ENCODE results near the gene SLFNL1. TPM values are rescaled to one million over a fixed set of nuclear protein-coding genes. Genes with fewer than 3 reads are reported as not detected.
A peak's percentile ranks its signal among the peaks of the same experiment; 100 is the strongest.

SLFNL1 gene
- polyA plus RNA-seq (2013, experiment 1 of 4), result 0.09 TPM
- polyA plus RNA-seq (2013, experiment 2 of 4), result 0.04 TPM
- 0.05 TPM for polyA plus RNA-seq (2013, experiment 3 of 4)
- polyA plus RNA-seq (2013, experiment 4 of 4), result not detected

GRCh38 chr1:41021526-41022308 lies at the start of gene SLFNL1:
TSS of gene SLFNL1 (minus strand) at chr1:41021725. CDS start at chr1:41020660, 1,065 bp downstream.
- Histone ChIP-seq H3K27ac (ENCODE audit: insufficient read depth, low read depth, low read length, poor library complexity, severe bottlenecking) (no peak within 1 kb of the TSS), H3K36me3 (ENCODE audit: control insufficient read depth, insufficient read depth, low read length) (no peaks in the 10 kb centered on the region), H3K9me3 (ENCODE audit: control insufficient read depth, low read length) (no peaks in the 10 kb centered on the region), H3K4me1 (ENCODE audit: control insufficient read depth, insufficient read depth, low read length) (peaks cover 21% of the 10 kb centered on the region), H3K27me3 (ENCODE audit: control insufficient read depth, insufficient read depth, low read length, poor library complexity, severe bottlenecking) (no peaks in the 10 kb centered on the region), H3K4me3 (ENCODE audit: insufficient read depth, low read depth, low read length) (no peak within 1 kb of the TSS)
- WGBS, 2 experiments, result 79 to 81% methylated on average over 12 of the region's 12 CpGs

GRCh38 chr1:41056907-41057306 lies 35.4 kb upstream of the SLFNL1 start:
- H3K36me3 ChIP-seq (ENCODE audit: control insufficient read depth, insufficient read depth, low read length), result no peaks in the 10 kb centered on the region
- no peaks in the 10 kb centered on the region for H3K27me3 ChIP-seq (ENCODE audit: control insufficient read depth, insufficient read depth, low read length, poor library complexity, severe bottlenecking)
- 66 to 79% methylated on average over 3 to 4 of the region's 5 CpGs for WGBS, 2 experiments
- H3K4me3 ChIP-seq (ENCODE audit: insufficient read depth, low read depth, low read length), result no peak overlapping the region
- H3K9me3 ChIP-seq (ENCODE audit: control insufficient read depth, low read length), result no peaks in the 10 kb centered on the region
- peak overlapping the region; percentile 50 for H3K27ac ChIP-seq (ENCODE audit: insufficient read depth, low read depth, low read length, poor library complexity, severe bottlenecking)
- peaks cover 8% of the 10 kb centered on the region for H3K4me1 ChIP-seq (ENCODE audit: control insufficient read depth, insufficient read depth, low read length)

- peak overlapping the region; percentile 16 for H3K27ac ChIP-seq (ENCODE audit: insufficient read depth, low read depth, low read length, poor library complexity, severe bottlenecking)
- WGBS, 2 experiments, result 55 to 61% methylated on average over 2 of the region's 2 CpGs
- H3K36me3 ChIP-seq (ENCODE audit: control insufficient read depth, insufficient read depth, low read length), result no peaks in the 10 kb centered on the region
- no peaks in the 10 kb centered on the region for H3K9me3 ChIP-seq (ENCODE audit: control insufficient read depth, low read length)
- no peaks in the 10 kb centered on the region for H3K27me3 ChIP-seq (ENCODE audit: control insufficient read depth, insufficient read depth, low read length, poor library complexity, severe bottlenecking)
- no peak overlapping the region for H3K4me3 ChIP-seq (ENCODE audit: insufficient read depth, low read depth, low read length)
- peaks cover 8% of the 10 kb centered on the region for H3K4me1 ChIP-seq (ENCODE audit: control insufficient read depth, insufficient read depth, low read length)
Measured at GRCh38 chr1:41053316-41053715, 31.8 kb upstream of the SLFNL1 start.

GRCh38 chr1:41051022-41051421 lies 29.5 kb upstream of the SLFNL1 start:
- H3K9me3 ChIP-seq (ENCODE audit: control insufficient read depth, low read length), result no peaks in the 10 kb centered on the region
- peaks cover 6% of the 10 kb centered on the region for H3K36me3 ChIP-seq (ENCODE audit: control insufficient read depth, insufficient read depth, low read length)
- peaks cover 4% of the 10 kb centered on the region for H3K4me1 ChIP-seq (ENCODE audit: control insufficient read depth, insufficient read depth, low read length)
- WGBS, 2 experiments, result no CpG with 5 or more reads among the region's 1 CpG
- H3K27me3 ChIP-seq (ENCODE audit: control insufficient read depth, insufficient read depth, low read length, poor library complexity, severe bottlenecking), result no peaks in the 10 kb centered on the region
- H3K4me3 ChIP-seq (ENCODE audit: insufficient read depth, low read depth, low read length), result no peak overlapping the region
- H3K27ac ChIP-seq (ENCODE audit: insufficient read depth, low read depth, low read length, poor library complexity, severe bottlenecking), result no peak overlapping the region

GRCh38 chr1:41048540-41048939 lies 27.0 kb upstream of the SLFNL1 start:
- Histone ChIP-seq H3K4me1 (ENCODE audit: control insufficient read depth, insufficient read depth, low read length) (peaks cover 4% of the 10 kb centered on the region), H3K9me3 (ENCODE audit: control insufficient read depth, low read length) (no peaks in the 10 kb centered on the region), H3K27ac (ENCODE audit: insufficient read depth, low read depth, low read length, poor library complexity, severe bottlenecking) (no peak overlapping the region), H3K36me3 (ENCODE audit: control insufficient read depth, insufficient read depth, low read length) (peaks cover 6% of the 10 kb centered on the region), H3K4me3 (ENCODE audit: insufficient read depth, low read depth, low read length) (no peak overlapping the region), H3K27me3 (ENCODE audit: control insufficient read depth, insufficient read depth, low read length, poor library complexity, severe bottlenecking) (no peaks in the 10 kb centered on the region)
- WGBS, 2 experiments, result 89 to 92% methylated on average over 3 of the region's 3 CpGs

- no peak overlapping the region for H3K4me3 ChIP-seq (ENCODE audit: insufficient read depth, low read depth, low read length)
- H3K27ac ChIP-seq (ENCODE audit: insufficient read depth, low read depth, low read length, poor library complexity, severe bottlenecking), result no peak overlapping the region
- peaks cover 6% of the 10 kb centered on the region for H3K36me3 ChIP-seq (ENCODE audit: control insufficient read depth, insufficient read depth, low read length)
- H3K9me3 ChIP-seq (ENCODE audit: control insufficient read depth, low read length), result no peaks in the 10 kb centered on the region
- no peaks in the 10 kb centered on the region for H3K27me3 ChIP-seq (ENCODE audit: control insufficient read depth, insufficient read depth, low read length, poor library complexity, severe bottlenecking)
- WGBS, 2 experiments, result 88 to 90% methylated on average over 10 of the region's 10 CpGs
- no peaks in the 10 kb centered on the region for H3K4me1 ChIP-seq (ENCODE audit: control insufficient read depth, insufficient read depth, low read length)
Measured at GRCh38 chr1:41046347-41046775, 24.8 kb upstream of the SLFNL1 start.

GRCh38 chr1:41045740-41046139 lies 24.2 kb upstream of the SLFNL1 start:
- H3K9me3 ChIP-seq (ENCODE audit: control insufficient read depth, low read length), result no peaks in the 10 kb centered on the region
- H3K36me3 ChIP-seq (ENCODE audit: control insufficient read depth, insufficient read depth, low read length), result peaks cover 6% of the 10 kb centered on the region
- 87 to 91% methylated on average over 5 of the region's 5 CpGs for WGBS, 2 experiments

GRCh38 chr1:41044187-41044586 lies 22.7 kb upstream of the SLFNL1 start:
- Histone ChIP-seq H3K27me3 (ENCODE audit: control insufficient read depth, insufficient read depth, low read length, poor library complexity, severe bottlenecking) (no peaks in the 10 kb centered on the region), H3K4me3 (ENCODE audit: insufficient read depth, low read depth, low read length) (no peak overlapping the region), H3K27ac (ENCODE audit: insufficient read depth, low read depth, low read length, poor library complexity, severe bottlenecking) (no peak overlapping the region), H3K4me1 (ENCODE audit: control insufficient read depth, insufficient read depth, low read length) (no peaks in the 10 kb centered on the region), H3K36me3 (ENCODE audit: control insufficient read depth, insufficient read depth, low read length) (peaks cover 6% of the 10 kb centered on the region), H3K9me3 (ENCODE audit: control insufficient read depth, low read length) (no peaks in the 10 kb centered on the region)
- 89 to 93% methylated on average over 2 of the region's 2 CpGs for WGBS, 2 experiments

More at GRCh38 chr1:41045740-41046139, 24.2 kb upstream of the SLFNL1 start:
- Histone ChIP-seq H3K4me3 (ENCODE audit: insufficient read depth, low read depth, low read length) (no peak overlapping the region), H3K4me1 (ENCODE audit: control insufficient read depth, insufficient read depth, low read length) (no peaks in the 10 kb centered on the region), H3K27ac (ENCODE audit: insufficient read depth, low read depth, low read length, poor library complexity, severe bottlenecking) (no peak overlapping the region), H3K27me3 (ENCODE audit: control insufficient read depth, insufficient read depth, low read length, poor library complexity, severe bottlenecking) (no peaks in the 10 kb centered on the region)

- Histone ChIP-seq H3K4me1 (ENCODE audit: control insufficient read depth, insufficient read depth, low read length) (no peaks in the 10 kb centered on the region), H3K36me3 (ENCODE audit: control insufficient read depth, insufficient read depth, low read length) (peaks cover 4% of the 10 kb centered on the region), H3K27me3 (ENCODE audit: control insufficient read depth, insufficient read depth, low read length, poor library complexity, severe bottlenecking) (no peaks in the 10 kb centered on the region), H3K27ac (ENCODE audit: insufficient read depth, low read depth, low read length, poor library complexity, severe bottlenecking) (no peak overlapping the region), H3K4me3 (ENCODE audit: insufficient read depth, low read depth, low read length) (no peak overlapping the region), H3K9me3 (ENCODE audit: control insufficient read depth, low read length) (no peaks in the 10 kb centered on the region)
- 93 to 98% methylated on average over 3 of the region's 3 CpGs for WGBS, 2 experiments
Measured at GRCh38 chr1:41041614-41042270, 20.2 kb upstream of the SLFNL1 start.

GRCh38 chr1:41038110-41038509 lies 16.6 kb upstream of the SLFNL1 start:
- no peaks in the 10 kb centered on the region for H3K9me3 ChIP-seq (ENCODE audit: control insufficient read depth, low read length)
- H3K4me1 ChIP-seq (ENCODE audit: control insufficient read depth, insufficient read depth, low read length), result no peaks in the 10 kb centered on the region
- no peak overlapping the region for H3K27ac ChIP-seq (ENCODE audit: insufficient read depth, low read depth, low read length, poor library complexity, severe bottlenecking)
- no peak overlapping the region for H3K4me3 ChIP-seq (ENCODE audit: insufficient read depth, low read depth, low read length)
- H3K27me3 ChIP-seq (ENCODE audit: control insufficient read depth, insufficient read depth, low read length, poor library complexity, severe bottlenecking), result no peaks in the 10 kb centered on the region
- H3K36me3 ChIP-seq (ENCODE audit: control insufficient read depth, insufficient read depth, low read length), result no peaks in the 10 kb centered on the region
- 97 to 99% methylated on average over 5 of the region's 5 CpGs for WGBS, 2 experiments
